ENCODE data around the gene TNFAIP8.

The TNFAIP8 gene

GRCh38 chr5:119379942-119380547, 24.2 kb downstream of the TNFAIP8 start:
- TF ChIP-seq CTCF (IDR thresholded peaks at IDR 0.05; ENCODE audit: low read length, missing control alignments): no peak
- H3K4me3 ChIP-seq (replicated peaks; ENCODE audit: low read depth, low read length): no peak overlapping the region

DNA sequence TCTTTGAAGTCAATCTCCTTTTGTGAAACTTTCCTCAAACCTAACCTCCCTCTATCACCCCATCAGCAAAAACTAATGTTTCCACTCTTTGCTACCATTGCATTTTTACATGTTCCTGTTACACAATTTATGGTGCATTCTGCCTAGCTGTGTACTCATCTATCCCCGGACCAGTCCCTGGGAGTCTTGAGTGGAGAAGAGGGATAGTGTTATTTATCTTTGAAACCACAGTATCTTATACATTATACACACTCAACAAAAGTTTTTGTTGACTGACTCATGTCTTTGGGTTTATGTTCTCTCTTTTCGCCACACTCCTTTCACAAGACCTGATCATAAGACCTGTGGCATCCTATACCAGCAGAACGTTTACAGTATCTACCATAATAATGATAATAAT, 26.4 kb downstream of the TNFAIP8 start:
- H3K4me3 ChIP-seq (replicated peaks; ENCODE audit: low read depth, low read length): no peak overlapping the region
- no peak for DNase-seq (ENCODE audit: low read depth)
- no peak for TF ChIP-seq CTCF (IDR thresholded peaks at IDR 0.05; ENCODE audit: low read length, missing control alignments)

More at GRCh38 chr5:119379942-119380547, 24.2 kb downstream of the TNFAIP8 start:
- DNase-seq (ENCODE audit: low read depth): no peak

- no peak overlapping the region for H3K4me3 ChIP-seq (replicated peaks; ENCODE audit: low read depth, low read length)
- TF ChIP-seq CTCF (IDR thresholded peaks at IDR 0.05; ENCODE audit: low read length, missing control alignments): no peak
- DNase-seq (ENCODE audit: low read depth): no peak
Observed at GRCh38 chr5:119383008-119383407, 27.2 kb downstream of the TNFAIP8 start.

DNA sequence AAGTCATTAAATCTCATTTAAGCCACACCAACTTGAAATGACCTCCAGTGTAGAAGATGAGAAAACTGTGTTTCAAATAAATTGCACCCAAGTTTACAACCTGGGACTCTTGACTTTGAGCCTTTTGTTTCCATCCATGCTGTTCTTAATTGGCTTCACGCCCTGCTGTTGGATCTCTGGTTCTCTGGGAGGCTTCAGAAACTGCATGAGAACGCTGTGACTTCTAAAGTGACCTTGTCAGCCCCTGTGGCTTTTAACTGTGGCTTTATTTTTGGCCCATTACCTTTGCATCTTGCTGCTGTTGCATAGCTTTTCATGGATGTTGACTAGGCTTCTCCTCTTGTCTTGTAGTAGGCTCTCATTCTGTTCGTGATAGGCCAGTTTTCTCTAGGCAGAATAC, 29.3 kb downstream of the TNFAIP8 start:
- TF ChIP-seq CTCF (IDR thresholded peaks at IDR 0.05; ENCODE audit: low read length, missing control alignments): no peak
- DNase-seq (ENCODE audit: low read depth): no peak
- H3K4me3 ChIP-seq (replicated peaks; ENCODE audit: low read depth, low read length): no peak overlapping the region

DNA sequence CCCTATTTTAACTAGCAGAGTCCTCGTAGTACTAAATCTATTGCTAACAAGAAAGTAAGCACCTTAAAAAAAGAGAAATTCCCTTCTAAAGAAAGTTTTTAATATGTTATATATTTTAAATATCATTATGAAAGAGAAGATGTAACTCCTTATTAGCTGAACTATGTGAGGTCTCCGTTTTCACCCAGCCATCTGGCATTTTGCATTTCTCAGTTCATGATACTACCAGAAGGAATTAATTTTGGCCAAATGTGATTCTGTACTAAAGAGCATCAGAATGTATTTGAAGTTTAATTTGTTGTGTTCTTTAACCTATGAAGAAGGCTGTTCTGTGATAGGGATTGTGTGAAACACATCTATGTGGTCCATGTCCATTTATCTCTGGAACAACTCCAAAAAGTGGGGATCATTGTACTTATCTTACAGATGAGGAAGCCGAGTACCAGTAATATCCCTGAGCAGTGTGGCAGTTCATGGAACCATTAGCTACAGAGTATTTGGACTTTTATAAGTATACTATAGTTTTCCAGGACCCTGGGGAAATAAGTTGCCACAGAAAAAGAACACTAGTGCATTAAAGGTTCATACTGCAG, 29.8 kb downstream of the TNFAIP8 start:
- no peak for TF ChIP-seq CTCF (IDR thresholded peaks at IDR 0.05; ENCODE audit: low read length, missing control alignments)
- no peak for DNase-seq (ENCODE audit: low read depth)
- H3K4me3 ChIP-seq (replicated peaks; ENCODE audit: low read depth, low read length): no peak overlapping the region

GRCh38 chr5:119386596-119387344, 31.0 kb downstream of the TNFAIP8 start:
- DNase-seq (ENCODE audit: low read depth): peak; percentile 60
- no peak for TF ChIP-seq CTCF (IDR thresholded peaks at IDR 0.05; ENCODE audit: low read length, missing control alignments)
- H3K4me3 ChIP-seq (replicated peaks; ENCODE audit: low read depth, low read length): no peak overlapping the region
